Neural progenitor cell (in vitro differentiated cells): ENCODE measurements around the gene OR5K4.

Experiments used
- EZH2 ChIP-seq: fragments of 200-600 bp; sonication (generic); IDR thresholded peaks from 2 replicates; pipeline ENCODE4 v1.6.1; 2017; ENCODE audit warnings: antibody characterized with exemption, mild to moderate bottlenecking, moderate library complexity
- EZH2phosphoT487 ChIP-seq: fragments of 200-600 bp; sonication (generic); IDR thresholded peaks from 2 replicates; pipeline ENCODE4 v1.6.1; 2017; ENCODE audit warnings: antibody characterized with exemption
- TF ChIP-seq, protein P1 (sequence below): fragments of 200-600 bp; sonication (generic); IDR thresholded peaks from 2 replicates; pipeline ENCODE4 v1.5.1; 2017; ENCODE audit warnings: antibody characterized with exemption, mild to moderate bottlenecking

DNA sequence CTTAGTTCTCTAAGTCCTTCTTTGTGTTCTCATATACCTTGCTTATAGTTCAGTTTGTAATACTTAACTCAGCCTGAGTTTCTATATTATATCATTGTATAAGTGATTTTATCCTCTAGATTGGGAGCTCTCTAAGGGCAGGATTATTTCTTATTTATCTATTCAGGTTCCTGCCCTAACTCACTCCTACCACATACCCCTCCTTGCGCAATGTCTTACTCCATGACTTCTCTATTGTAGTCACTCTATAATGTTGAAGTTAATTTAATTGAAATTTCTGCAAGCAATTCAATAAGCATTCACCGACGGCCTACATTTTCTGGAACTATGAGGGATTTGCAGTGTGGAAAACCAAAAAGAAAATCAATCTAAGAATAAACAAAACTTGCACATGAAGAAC is 3.6 kb upstream of the OR5K4 start:
- TF ChIP-seq EZH2 (no peak), EZH2phosphoT487 (no peak)
- TF ChIP-seq, protein P1, sequence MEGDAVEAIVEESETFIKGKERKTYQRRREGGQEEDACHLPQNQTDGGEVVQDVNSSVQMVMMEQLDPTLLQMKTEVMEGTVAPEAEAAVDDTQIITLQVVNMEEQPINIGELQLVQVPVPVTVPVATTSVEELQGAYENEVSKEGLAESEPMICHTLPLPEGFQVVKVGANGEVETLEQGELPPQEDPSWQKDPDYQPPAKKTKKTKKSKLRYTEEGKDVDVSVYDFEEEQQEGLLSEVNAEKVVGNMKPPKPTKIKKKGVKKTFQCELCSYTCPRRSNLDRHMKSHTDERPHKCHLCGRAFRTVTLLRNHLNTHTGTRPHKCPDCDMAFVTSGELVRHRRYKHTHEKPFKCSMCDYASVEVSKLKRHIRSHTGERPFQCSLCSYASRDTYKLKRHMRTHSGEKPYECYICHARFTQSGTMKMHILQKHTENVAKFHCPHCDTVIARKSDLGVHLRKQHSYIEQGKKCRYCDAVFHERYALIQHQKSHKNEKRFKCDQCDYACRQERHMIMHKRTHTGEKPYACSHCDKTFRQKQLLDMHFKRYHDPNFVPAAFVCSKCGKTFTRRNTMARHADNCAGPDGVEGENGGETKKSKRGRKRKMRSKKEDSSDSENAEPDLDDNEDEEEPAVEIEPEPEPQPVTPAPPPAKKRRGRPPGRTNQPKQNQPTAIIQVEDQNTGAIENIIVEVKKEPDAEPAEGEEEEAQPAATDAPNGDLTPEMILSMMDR: no peak
